Measurements from ENCODE around the gene GAB3. TPM values are rescaled to one million over a fixed set of nuclear protein-coding genes. Genes with fewer than 3 reads are reported as not detected.
A peak's percentile ranks its signal among the peaks of the same experiment; 100 is the strongest.
"Not testable (repeated sequence)": the region's sequence is repeated elsewhere in the genome, so short reads cannot be mapped to it uniquely, and the experiment has no call there.

The GAB3 gene
- total RNA-seq, 1 donor from 2014 or later: 2.9 TPM

- no peaks in the 10 kb centered on the region for H3K9me3 ChIP-seq
- no peak overlapping the region for H3K4me3 ChIP-seq
- H3K4me1 ChIP-seq: no peaks in the 10 kb centered on the region
- no peak for TF ChIP-seq CTCF (IDR thresholded peaks at IDR 0.05)
- H3K27ac ChIP-seq: no peak overlapping the region
- H3K27me3 ChIP-seq: no peaks in the 10 kb centered on the region
- DNase-seq (ENCODE audit: low spot score in 2 of 2): no peak
- H3K36me3 ChIP-seq: no peaks in the 10 kb centered on the region
- intact Hi-C loops (cut with DNase I): no loop called here
Measured at GRCh38 chrX:154654372-154654771, 96.5 kb downstream of the GAB3 start.

GRCh38 chrX:154653413-154653812 lies 97.5 kb downstream of the GAB3 start, which contains the start of gene CTAG2:
Gene CTAG2, minus strand, starts transcription at chrX:154653579. Its CDS starts 64 bp downstream, at chrX:154653515.
- intact Hi-C loops (cut with DNase I); H3K4me3 ChIP-seq; H3K4me1 ChIP-seq; H3K27me3 ChIP-seq; H3K36me3 ChIP-seq; H3K9me3 ChIP-seq; H3K27ac ChIP-seq; DNase-seq (ENCODE audit: low spot score in 2 of 2): not testable (repeated sequence)

GRCh38 chrX:154653048-154653401 lies 97.9 kb downstream of the GAB3 start:
- no peak for TF ChIP-seq CTCF (IDR thresholded peaks at IDR 0.05)
- no peaks in the 10 kb centered on the region for H3K4me1 ChIP-seq
- intact Hi-C loops (cut with DNase I): no loop called here
- H3K4me3 ChIP-seq: no peak overlapping the region
- DNase-seq (ENCODE audit: low spot score in 2 of 2): no peak
- H3K9me3 ChIP-seq: no peaks in the 10 kb centered on the region
- H3K27ac ChIP-seq: no peak overlapping the region
- no peaks in the 10 kb centered on the region for H3K36me3 ChIP-seq
- H3K27me3 ChIP-seq: no peaks in the 10 kb centered on the region

- TF ChIP-seq CTCF (IDR thresholded peaks at IDR 0.05): no peak
- H3K27ac ChIP-seq: no peak overlapping the region
- H3K9me3 ChIP-seq: no peaks in the 10 kb centered on the region
- intact Hi-C loops (cut with DNase I): no loop called here
- no peaks in the 10 kb centered on the region for H3K4me1 ChIP-seq
- DNase-seq (ENCODE audit: low spot score in 2 of 2): peak in 1 of 2 donors; percentile 51
- no peaks in the 10 kb centered on the region for H3K27me3 ChIP-seq
- no peak overlapping the region for H3K4me3 ChIP-seq
- no peaks in the 10 kb centered on the region for H3K36me3 ChIP-seq
Measured at GRCh38 chrX:154652311-154653047, 98.4 kb downstream of the GAB3 start.

GRCh38 chrX:154650221-154650510 lies 100.7 kb downstream of the GAB3 start:
- intact Hi-C loops (cut with DNase I): no loop called here
- H3K36me3 ChIP-seq: no peaks in the 10 kb centered on the region
- H3K9me3 ChIP-seq: no peaks in the 10 kb centered on the region
- no peaks in the 10 kb centered on the region for H3K27me3 ChIP-seq
- no peak for TF ChIP-seq CTCF (IDR thresholded peaks at IDR 0.05)
- no peak overlapping the region for H3K27ac ChIP-seq
- peak in 1 of 2 donors; percentile 58 for DNase-seq (ENCODE audit: low spot score in 2 of 2)
- H3K4me3 ChIP-seq: no peak overlapping the region
- H3K4me1 ChIP-seq: no peaks in the 10 kb centered on the region

GRCh38 chrX:154649503-154650220 lies 101.2 kb downstream of the GAB3 start:
- TF ChIP-seq CTCF (IDR thresholded peaks at IDR 0.05): no peak
- intact Hi-C loops (cut with DNase I): no loop called here
- H3K27me3 ChIP-seq: no peaks in the 10 kb centered on the region
- H3K4me1 ChIP-seq: no peaks in the 10 kb centered on the region
- H3K9me3 ChIP-seq: no peaks in the 10 kb centered on the region
- H3K4me3 ChIP-seq: no peak overlapping the region
- DNase-seq (ENCODE audit: low spot score in 2 of 2): no peak
- H3K27ac ChIP-seq: no peak overlapping the region
- no peaks in the 10 kb centered on the region for H3K36me3 ChIP-seq
